Measurements from ENCODE around the gene PPFIA2.

DNA sequence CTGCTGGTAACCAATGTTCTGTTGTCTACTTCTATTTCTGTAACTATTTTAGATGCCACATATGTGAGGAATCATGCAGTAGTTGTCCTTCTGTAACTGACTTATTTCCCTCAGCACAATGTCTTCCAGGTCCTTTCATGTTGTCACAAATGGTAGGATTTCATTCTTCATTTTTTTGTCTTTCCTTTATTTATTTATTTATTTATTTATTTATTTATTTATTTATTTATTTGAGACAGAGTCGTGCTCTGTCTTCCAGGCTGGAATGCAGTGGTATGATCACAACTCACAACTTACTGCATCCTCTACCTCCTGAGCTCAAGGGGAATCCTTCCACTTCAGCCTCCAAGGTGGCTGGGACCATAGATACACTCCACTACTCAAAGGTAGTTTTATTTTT lies 288.2 kb downstream of the PPFIA2 start:
- TF ChIP-seq, protein P1, sequence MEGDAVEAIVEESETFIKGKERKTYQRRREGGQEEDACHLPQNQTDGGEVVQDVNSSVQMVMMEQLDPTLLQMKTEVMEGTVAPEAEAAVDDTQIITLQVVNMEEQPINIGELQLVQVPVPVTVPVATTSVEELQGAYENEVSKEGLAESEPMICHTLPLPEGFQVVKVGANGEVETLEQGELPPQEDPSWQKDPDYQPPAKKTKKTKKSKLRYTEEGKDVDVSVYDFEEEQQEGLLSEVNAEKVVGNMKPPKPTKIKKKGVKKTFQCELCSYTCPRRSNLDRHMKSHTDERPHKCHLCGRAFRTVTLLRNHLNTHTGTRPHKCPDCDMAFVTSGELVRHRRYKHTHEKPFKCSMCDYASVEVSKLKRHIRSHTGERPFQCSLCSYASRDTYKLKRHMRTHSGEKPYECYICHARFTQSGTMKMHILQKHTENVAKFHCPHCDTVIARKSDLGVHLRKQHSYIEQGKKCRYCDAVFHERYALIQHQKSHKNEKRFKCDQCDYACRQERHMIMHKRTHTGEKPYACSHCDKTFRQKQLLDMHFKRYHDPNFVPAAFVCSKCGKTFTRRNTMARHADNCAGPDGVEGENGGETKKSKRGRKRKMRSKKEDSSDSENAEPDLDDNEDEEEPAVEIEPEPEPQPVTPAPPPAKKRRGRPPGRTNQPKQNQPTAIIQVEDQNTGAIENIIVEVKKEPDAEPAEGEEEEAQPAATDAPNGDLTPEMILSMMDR (IDR thresholded peaks at IDR 0.05) = no peak
- no peak for TF ChIP-seq POLR2A (IDR thresholded peaks at IDR 0.05)
